ENCODE measurements around the gene NEDD4L.

The NEDD4L gene

GRCh38 chr18:58215011-58215410 lies 171.0 kb downstream of the NEDD4L start:
- TF ChIP-seq, protein P1, sequence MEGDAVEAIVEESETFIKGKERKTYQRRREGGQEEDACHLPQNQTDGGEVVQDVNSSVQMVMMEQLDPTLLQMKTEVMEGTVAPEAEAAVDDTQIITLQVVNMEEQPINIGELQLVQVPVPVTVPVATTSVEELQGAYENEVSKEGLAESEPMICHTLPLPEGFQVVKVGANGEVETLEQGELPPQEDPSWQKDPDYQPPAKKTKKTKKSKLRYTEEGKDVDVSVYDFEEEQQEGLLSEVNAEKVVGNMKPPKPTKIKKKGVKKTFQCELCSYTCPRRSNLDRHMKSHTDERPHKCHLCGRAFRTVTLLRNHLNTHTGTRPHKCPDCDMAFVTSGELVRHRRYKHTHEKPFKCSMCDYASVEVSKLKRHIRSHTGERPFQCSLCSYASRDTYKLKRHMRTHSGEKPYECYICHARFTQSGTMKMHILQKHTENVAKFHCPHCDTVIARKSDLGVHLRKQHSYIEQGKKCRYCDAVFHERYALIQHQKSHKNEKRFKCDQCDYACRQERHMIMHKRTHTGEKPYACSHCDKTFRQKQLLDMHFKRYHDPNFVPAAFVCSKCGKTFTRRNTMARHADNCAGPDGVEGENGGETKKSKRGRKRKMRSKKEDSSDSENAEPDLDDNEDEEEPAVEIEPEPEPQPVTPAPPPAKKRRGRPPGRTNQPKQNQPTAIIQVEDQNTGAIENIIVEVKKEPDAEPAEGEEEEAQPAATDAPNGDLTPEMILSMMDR (IDR thresholded peaks at IDR 0.05; ENCODE audit: low read depth, low read length, missing control alignments) = no peak
- H3K4me3 ChIP-seq (ENCODE audit: low read depth, low read length) = no peak overlapping the region
- DNase-seq (ENCODE audit: low read depth) = no peak

DNA sequence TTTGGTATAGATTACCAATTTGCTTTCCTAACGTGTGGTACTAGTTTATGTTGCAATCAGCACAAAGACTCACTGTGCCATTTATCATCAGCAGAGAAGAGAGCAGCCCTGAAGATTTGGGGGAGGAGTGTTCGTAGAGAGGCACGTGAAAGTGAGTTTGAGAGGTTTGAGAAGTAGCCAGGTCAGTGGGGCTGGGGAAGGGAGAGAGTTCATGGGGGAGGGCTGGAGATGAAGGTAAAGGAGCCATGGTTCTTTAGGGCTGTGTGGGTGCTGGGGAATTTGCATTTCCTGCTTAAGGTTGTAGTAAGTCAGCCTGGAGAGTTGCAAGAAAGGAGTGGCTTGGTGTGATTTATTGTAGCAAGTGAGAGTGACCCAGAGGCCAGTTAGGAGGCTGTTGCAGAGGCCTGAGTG lies 172.1 kb downstream of the NEDD4L start:
- no peak overlapping the region for H3K4me3 ChIP-seq (ENCODE audit: low read depth, low read length)

GRCh38 chr18:58217052-58217451 lies 173.0 kb downstream of the NEDD4L start:
- DNase-seq (ENCODE audit: low read depth) = no peak
- TF ChIP-seq, protein P1 (IDR thresholded peaks at IDR 0.05; ENCODE audit: low read depth, low read length, missing control alignments) = no peak
- H3K4me3 ChIP-seq (ENCODE audit: low read depth, low read length) = no peak overlapping the region

More for the DNA sequence above, 172.1 kb downstream of the NEDD4L start:
- DNase-seq (ENCODE audit: low read depth) = no peak
- TF ChIP-seq, protein P1 (IDR thresholded peaks at IDR 0.05; ENCODE audit: low read depth, low read length, missing control alignments) = no peak

DNA sequence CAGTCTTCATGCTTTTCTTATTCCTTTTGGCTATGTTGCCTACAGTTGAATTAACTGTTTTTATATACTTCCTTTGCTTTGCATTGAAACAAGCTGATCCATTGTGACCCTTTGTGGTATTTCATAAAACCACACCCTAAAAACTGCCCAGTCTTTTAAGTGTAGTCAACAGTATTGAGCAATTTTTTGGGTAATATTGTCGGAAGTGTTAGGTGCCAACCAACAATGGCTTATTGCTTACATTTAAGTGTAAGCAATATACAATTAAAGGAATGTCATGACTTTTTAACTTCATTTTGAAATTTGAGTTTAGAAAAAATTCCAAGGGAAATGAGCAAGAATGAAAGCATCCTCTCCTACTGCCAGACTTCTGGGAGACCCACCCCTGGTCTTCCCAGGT lies 174.1 kb downstream of the NEDD4L start:
- H3K4me3 ChIP-seq (ENCODE audit: low read depth, low read length) = no peak overlapping the region
- TF ChIP-seq, protein P1 (IDR thresholded peaks at IDR 0.05; ENCODE audit: low read depth, low read length, missing control alignments) = no peak
- DNase-seq (ENCODE audit: low read depth) = no peak

GRCh38 chr18:58221060-58221725 lies 177.2 kb downstream of the NEDD4L start:
- DNase-seq (ENCODE audit: low read depth) = no peak
- H3K4me3 ChIP-seq (ENCODE audit: low read depth, low read length) = peak overlapping the region; percentile 41
- TF ChIP-seq, protein P1 (IDR thresholded peaks at IDR 0.05; ENCODE audit: low read depth, low read length, missing control alignments) = no peak

GRCh38 chr18:58222432-58223125 lies 178.6 kb downstream of the NEDD4L start:
- TF ChIP-seq, protein P1 (IDR thresholded peaks at IDR 0.05; ENCODE audit: low read depth, low read length, missing control alignments) = no peak
- peak overlapping the region; percentile 13; the same call in 1 of the 2 replicates for H3K4me3 ChIP-seq (ENCODE audit: low read depth, low read length)
- DNase-seq (ENCODE audit: low read depth) = no peak
